GM12878 (cell line): ENCODE measurements around the gene MED13. TPM values are rescaled to one million over a fixed set of nuclear protein-coding genes. Genes with fewer than 3 reads are reported as not detected.

Experiments
- ATAC-seq: fragments of 200-7000 bp; cut with Tn5 transposase; 3 replicates; pipeline ENCODE4 v1.9.1; 2020; ENCODE audit warnings: mild to moderate bottlenecking, moderate library complexity
- BruUV-seq: library from RNA; stranded (reverse); fragments of 400-500 nt; replicated peaks from 2 replicates; lab custom pipeline; 2021; lab: Mats Ljungman, UMichigan
- CTCF ChIA-PET: fragments of 300-600 bp; sonication (Branson Sonifier 250); formaldehyde crosslinking; extraction: SDS; loops from one replicate; lab custom pipeline; 2021; ENCODE audit warnings: inconsistent platforms; lab: Yijun Ruan, JAX
- POLR2A ChIA-PET: fragments of 350-600 bp; formaldehyde crosslinking; extraction: SDS; loops from one replicate; lab custom pipeline; 2021; ENCODE audit warnings: inconsistent platforms; lab: Charles Lee
- RAD21 ChIA-PET: fragments of 300-600 bp; sonication (Branson Sonifier 250); formaldehyde crosslinking; loops from one replicate; lab custom pipeline; 2023; ENCODE audit warnings: antibody characterized with exemption; ENCODE audit not compliant: unreplicated experiment; lab: Charles Lee
- SMC1A ChIA-PET: fragments of 300-600 bp; sonication (Branson Sonifier 250); formaldehyde crosslinking; loops from one replicate; lab custom pipeline; 2023; ENCODE audit not compliant: unreplicated experiment, uncharacterized antibody; lab: Charles Lee
- DNase-seq: peaks from one replicate; pipeline ENCODE4 v3.0.0-alpha.2; 2011; ENCODE audit warnings: low read depth, low spot score
- FAIRE-seq: peaks from 3 replicates; lab custom pipeline; 2011; peaks lifted over from hg19 to GRCh38; lab: Jason Lieb, UNC
- H2AFZ ChIP-seq: 2 replicates; pipeline ENCODE4 v1.6.0; 2011; ENCODE audit warnings: low read depth, low read length, control low read depth; ENCODE audit not compliant: control insufficient read depth
- H3K27ac ChIP-seq: 2 replicates; pipeline ENCODE4 v1.5.1; 2011; ENCODE audit warnings: control low read depth; ENCODE audit not compliant: control insufficient read depth, insufficient read depth
- H3K27me3 ChIP-seq, 2 experiments: replicated peaks in 1 of 2; 2 replicates each; pipeline versions ENCODE4 v1.6.0 to v1.6.1; 2011; ENCODE audit warnings: low read length in 1 of 2; ENCODE audit not compliant: control insufficient read depth in 2 of 2, insufficient read depth in 2 of 2
- H3K36me3 ChIP-seq, 2 experiments: 2 replicates each; pipeline ENCODE4 v1.5.1; 2011; ENCODE audit warnings: low read length in 1 of 2; ENCODE audit not compliant: control insufficient read depth in 2 of 2, insufficient read depth in 2 of 2
- H3K4me1 ChIP-seq: 2 replicates; pipeline ENCODE4 v1.6.1; 2011; ENCODE audit warnings: mild to moderate bottlenecking, low read length, moderate library complexity, mixed read lengths; ENCODE audit not compliant: control insufficient read depth, insufficient read depth
- H3K4me2 ChIP-seq: 2 replicates; pipeline ENCODE4 v1.6.0; 2011; ENCODE audit warnings: control low read depth; ENCODE audit not compliant: control insufficient read depth, insufficient read depth
- H3K4me3 ChIP-seq: fragments of 200-600 bp; sonication (generic); 2 replicates; pipeline ENCODE4 v1.5.1; 2016
- H3K79me2 ChIP-seq: 2 replicates; pipeline ENCODE4 v1.6.0; 2011; ENCODE audit warnings: low read length; ENCODE audit not compliant: control insufficient read depth, insufficient read depth
- H3K9ac ChIP-seq: 2 replicates; pipeline ENCODE4 v1.8.0; 2011; ENCODE audit warnings: low read length, control low read depth, mixed read lengths; ENCODE audit not compliant: control insufficient read depth, insufficient read depth
- H3K9me3 ChIP-seq: replicated peaks from 3 replicates; pipeline ENCODE4 v1.5.1; 2011; ENCODE audit warnings: mild to moderate bottlenecking, low read length; ENCODE audit not compliant: control insufficient read depth, insufficient read depth
- H4K20me1 ChIP-seq: 2 replicates; pipeline ENCODE4 v1.6.0; 2011; ENCODE audit not compliant: control insufficient read depth, insufficient read depth
- BHLHE40 ChIP-seq, 2 experiments: fragments of 450-650 bp in 1 of 2; IDR thresholded peaks; 2 replicates each; pipeline ENCODE4 v1.6.1; 2011 to 2017; ENCODE audit warnings: low read depth in 2 of 2, borderline replicate concordance in 1 of 2, improper control_type of control experiment in 1 of 2, low read length in 1 of 2, mild to moderate bottlenecking in 1 of 2
- CREB1 ChIP-seq: IDR thresholded peaks from 2 replicates; pipeline ENCODE4 v1.6.1; 2012; ENCODE audit warnings: low read depth, mild to moderate bottlenecking, inconsistent platforms
- DPF2 ChIP-seq: fragments of 450-650 bp; IDR thresholded peaks from 2 replicates; pipeline ENCODE4 v1.6.1; 2017; ENCODE audit warnings: mild to moderate bottlenecking
- FOXM1 ChIP-seq: IDR thresholded peaks from 2 replicates; pipeline ENCODE4 v1.6.1; 2012; ENCODE audit warnings: low read depth, mild to moderate bottlenecking, inconsistent platforms, low read length, moderate library complexity
- MTA3 ChIP-seq: IDR thresholded peaks from 2 replicates; pipeline ENCODE4 v1.6.1; 2012; ENCODE audit warnings: low read length, inconsistent platforms, borderline replicate concordance
- PAX5 ChIP-seq: IDR thresholded peaks from 2 replicates; pipeline ENCODE4 v1.6.1; 2011; ENCODE audit warnings: low read depth, low read length, borderline replicate concordance
- RBBP5 ChIP-seq: fragments of 200-600 bp; sonication (generic); conservative IDR thresholded peaks from 2 replicates; pipeline ENCODE4 v1.6.1; 2016
- RUNX3 ChIP-seq: IDR thresholded peaks from 2 replicates; pipeline ENCODE4 v1.6.1; 2012; ENCODE audit warnings: low read length, inconsistent platforms
- SMARCA5 ChIP-seq: fragments of 450-650 bp; IDR thresholded peaks from 2 replicates; pipeline ENCODE4 v1.6.1; 2017; ENCODE audit warnings: mild to moderate bottlenecking
- SMC3 ChIP-seq: IDR thresholded peaks from 2 replicates; pipeline ENCODE4 v1.6.1; 2011; ENCODE audit warnings: low read length, improper control_type of control experiment, borderline replicate concordance
- STAT1 ChIP-seq: fragments of 450-650 bp; conservative IDR thresholded peaks from 2 replicates; pipeline ENCODE4 v1.6.1; 2014; ENCODE audit warnings: antibody characterized with exemption, mild to moderate bottlenecking
- TCF12 ChIP-seq: IDR thresholded peaks from 2 replicates; pipeline ENCODE4 v1.6.1; 2011; ENCODE audit warnings: low read depth, mild to moderate bottlenecking, low read length
- ZNF24 ChIP-seq: fragments of 450-650 bp; IDR thresholded peaks from 2 replicates; pipeline ENCODE4 v1.6.1; 2017; ENCODE audit warnings: antibody characterized with exemption, mild to moderate bottlenecking
- ZSCAN29 ChIP-seq: fragments of 450-650 bp; IDR thresholded peaks from 2 replicates; pipeline ENCODE4 v1.6.1; 2017; ENCODE audit warnings: mild to moderate bottlenecking, moderate library complexity
- ZZZ3 ChIP-seq: IDR thresholded peaks from 2 replicates; pipeline ENCODE4 v1.6.1; 2011; ENCODE audit warnings: low read depth; ENCODE audit not compliant: control insufficient read depth, insufficient read length
- WGBS: methylation state at CpG from one replicate; pipeline ENCODE4 v1.1.6; 2016; ENCODE audit warnings: low lambda C conversion rate; ENCODE audit not compliant: insufficient replicate concordance, insufficient coverage; ENCODE audit errors: missing lambda C conversion rate; 5-methylcytosine and 5-hydroxymethylcytosine counted together
- in situ Hi-C: fragments of 300-500 bp; cut with MboI; formaldehyde crosslinking; loops from 9 replicates; pipeline ENCODE4 v1.14.3; 2018; ENCODE audit warnings: mixed read lengths
- intact Hi-C: fragments of 100-400 bp; cut with micrococcal nuclease; formaldehyde crosslinking; loops from one replicate; pipeline ENCODE4 v1.14.2; 2022; ENCODE audit not compliant: unreplicated experiment
- polyA plus RNA-seq, 11 experiments: library from polyadenylated mRNA; depleted of rRNA in 4 of 11; unstranded in 6 of 11; stranded (reverse) in 5 of 11; fragments of >200 nt; fragmentation: Nextera tagmentation in 4 of 11; fragmentation: Illumina TruSeq in 1 of 11; extraction: Ambion mirVana in 4 of 11; extraction: Trizol in 1 of 11; gene quantifications; 1 replicate in 1 of 11; 2 replicates in 10 of 11; pipeline versions ENCODE4 v1.2.1 to v1.2.3, GENCODE V29; 2011 to 2016; ENCODE audit warnings: inconsistent platforms in 2 of 11, missing spikeins in 2 of 11, low read depth in 1 of 11
- total RNA-seq, 4 experiments: library from RNA; depleted of rRNA in 3 of 4; stranded (reverse); fragments of >200 nt in 3 of 4; fragmentation: Illumina TruSeq in 1 of 4; extraction: Trizol in 1 of 4; gene quantifications; 2 replicates each; pipeline versions ENCODE4 v1.2.1 to v1.2.3, GENCODE V29; 2013 to 2021

The MED13 gene
- total and polyA plus RNA-seq, 10 of the 15 experiments (the other 5 are each of a cell fraction or from before 2014, with no cell fraction given) = 4.6 to 49.7 (median 21.3) TPM

DNA sequence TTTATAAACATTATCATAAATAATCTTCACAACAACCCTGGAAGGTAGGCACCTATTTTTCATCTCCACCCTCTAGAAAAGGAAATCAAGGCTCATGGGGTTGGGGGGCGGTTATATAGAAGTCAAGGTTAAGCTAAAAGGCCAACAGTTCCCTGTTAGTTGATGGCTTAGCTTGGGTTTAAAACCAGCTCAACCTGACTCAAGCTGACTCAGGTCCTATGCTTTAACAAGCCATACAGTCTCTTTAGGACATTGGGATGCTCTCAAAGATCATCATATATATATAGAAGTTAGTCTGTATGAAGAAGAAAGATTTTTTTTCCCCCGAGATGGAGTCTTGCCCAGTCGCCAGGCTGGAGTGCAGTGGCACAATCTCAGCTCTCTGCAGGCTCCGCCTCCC is 44.8 kb upstream of the MED13 start:
- WGBS = 50% methylated on average over 4 of the region's 4 CpGs
- intact Hi-C loops (loop anchor here (1.0 to 5.0 kb wide), 5 partner anchors 43 to 693 kb away; partner anchors contain the start of gene BRIP1), in situ Hi-C loops (loop anchor here (5.0 to 10.0 kb wide), 2 partner anchors 478 to 695 kb away; no protein-coding TSS in a partner anchor)
- Histone ChIP-seq H3K27me3 (no peaks in the 10 kb centered on the region; a peak in 1 of 4 replicates), H3K4me3 (no peak overlapping the region), H3K4me1 (peaks cover 2% of the 10 kb centered on the region; the same call in 1 of the 2 replicates), H4K20me1 (no peaks in the 10 kb centered on the region), H2AFZ (no peak overlapping the region), H3K27ac (no peak overlapping the region), H3K4me2 (no peak overlapping the region), H3K9ac (no peak overlapping the region), H3K79me2 (no peaks in the 10 kb centered on the region), H3K9me3 (no peaks in the 10 kb centered on the region; the same call in 2 of the 3 replicates), H3K36me3 (no peaks in the 10 kb centered on the region)
- CTCF ChIA-PET = interaction anchor here (0.6 to 7.3 kb wide), 102 partner anchors 9 to 1389 kb away, joined by 3 to 183 read pairs (median 5); partner anchors contain the start of genes BRIP1, INTS2 and MED13
- FAIRE-seq (no peak), DNase-seq (no peak), ATAC-seq (no peak)
- RAD21 ChIA-PET = interaction anchor here (0.6 to 5.2 kb wide), 79 partner anchors 9 to 1389 kb away, joined by 3 to 169 read pairs (median 6); partner anchors contain the start of genes BRIP1 and MED13
- no peak for TF ChIP-seq RBBP5
- SMC1A ChIA-PET = interaction anchor here (0.6 to 5.0 kb wide), 85 partner anchors 9 to 697 kb away, joined by 3 to 139 read pairs (median 6); partner anchors contain the start of genes BRIP1, INTS2 and MED13
- POLR2A ChIA-PET = interaction anchor here (0.8 to 1.7 kb wide), 8 partner anchors 11 to 165 kb away, joined by 3 to 5 read pairs (median 3); no protein-coding TSS in a partner anchor
- BruUV-seq = no TSS peak

DNA sequence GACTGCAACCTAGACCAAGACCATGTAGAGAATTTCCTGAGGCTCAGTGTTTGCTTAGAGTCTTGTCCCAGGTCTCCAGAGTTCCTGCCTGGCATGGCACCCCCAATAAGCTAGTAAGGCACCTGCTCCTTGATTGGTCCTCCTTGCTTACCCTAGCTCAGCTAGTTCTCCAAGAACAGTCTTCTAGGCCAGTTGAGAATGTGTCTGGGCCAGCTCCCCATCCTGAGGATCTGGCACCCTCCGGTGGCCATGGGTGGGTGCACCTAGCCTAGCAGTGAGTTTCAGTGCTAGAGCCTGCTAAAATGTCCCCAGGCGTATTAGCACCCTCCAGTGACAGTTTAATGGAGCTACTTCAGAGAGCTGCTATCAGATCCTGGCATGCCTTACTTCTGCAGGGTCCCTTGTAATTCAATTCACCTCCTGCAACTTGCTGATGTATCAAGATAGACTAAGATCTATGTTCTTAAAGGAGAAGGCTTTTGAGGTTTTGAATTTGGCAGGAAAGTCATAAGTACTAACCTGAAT is 44.4 kb upstream of the MED13 start:
- ChIA-PET CTCF (interaction anchor here (0.6 to 7.3 kb wide), 106 partner anchors 9 to 1389 kb away, joined by 3 to 183 read pairs (median 5); partner anchors contain the start of genes BRIP1, INTS2 and MED13), SMC1A (interaction anchor here (0.6 to 5.0 kb wide), 87 partner anchors 10 to 697 kb away, joined by 3 to 139 read pairs (median 6); partner anchors contain the start of genes BRIP1, INTS2 and MED13), POLR2A (interaction anchor here (0.8 to 1.7 kb wide), 8 partner anchors 11 to 164 kb away, joined by 3 to 5 read pairs (median 3); no protein-coding TSS in a partner anchor), RAD21 (interaction anchor here (0.6 to 5.2 kb wide), 86 partner anchors 10 to 1389 kb away, joined by 3 to 169 read pairs (median 6); partner anchors contain the start of genes BRIP1 and MED13)
- DNase-seq (peak; percentile 77), FAIRE-seq (peak; percentile 91), ATAC-seq (peak; percentile 100)
- Histone ChIP-seq H3K27me3 (no peaks in the 10 kb centered on the region; a peak in 1 of 4 replicates), H2AFZ (peak overlapping the region; percentile 68), H3K36me3 (no peaks in the 10 kb centered on the region), H3K4me1 (peaks cover 2% of the 10 kb centered on the region; the same call in 1 of the 2 replicates), H3K9me3 (no peaks in the 10 kb centered on the region; the same call in 2 of the 3 replicates), H3K4me3 (no peak overlapping the region), H4K20me1 (no peaks in the 10 kb centered on the region), H3K9ac (no peak overlapping the region), H3K79me2 (no peaks in the 10 kb centered on the region), H3K4me2 (no peak overlapping the region), H3K27ac (no peak overlapping the region)
- in situ Hi-C loops = loop anchor here (5.0 to 10.0 kb wide), 2 partner anchors 477 to 695 kb away; no protein-coding TSS in a partner anchor
- BruUV-seq = no TSS peak
- 2% methylated on average over 2 of the region's 2 CpGs for WGBS
- intact Hi-C loops = loop anchor here (1.0 to 5.0 kb wide), 5 partner anchors 43 to 692 kb away; partner anchors contain the start of gene BRIP1
- TF ChIP-seq CREB1 = peak; percentile 33; the same call in 1 of the 2 replicates
- TF ChIP-seq ZSCAN29 = 0 out of 2 replicates have a peak, but pooled peaks have one; percentile 31
- no peak for TF ChIP-seq MTA3
- no peak for TF ChIP-seq TCF12
- TF ChIP-seq DPF2 = no peak
- TF ChIP-seq SMARCA5 = peak; percentile 92
- peak; percentile 72 for TF ChIP-seq PAX5
- TF ChIP-seq FOXM1 = peak; percentile 86
- no peak; the same call in 1 of the 2 replicates for TF ChIP-seq ZNF24
- 0 out of 4 replicates have a peak, but pooled peaks of 1 of the 2 experiments have one; percentile 22 for TF ChIP-seq BHLHE40 (IDR thresholded peaks at IDR 0.05; ENCODE audit: borderline replicate concordance in 1 of 2, low read depth in 2 of 2, low read length in 1 of 2)
- no peak for TF ChIP-seq ZZZ3
- TF ChIP-seq STAT1 = peak; percentile 65; the same call in 1 of the 2 replicates
- 0 out of 2 replicates have a peak, but pooled peaks have one; percentile 15 for TF ChIP-seq RUNX3
- TF ChIP-seq SMC3 = peak; percentile 100
